HG03159 (cell line): ENCODE data around the gene B3GLCT.

Source experiments
- ATAC-seq: cut with Tn5 transposase; IDR thresholded peaks from one replicate; pipeline ENCODE4 v1.9.1; 2021; ENCODE audit warnings: mild to moderate bottlenecking, moderate library complexity; ENCODE audit not compliant: unreplicated experiment

Gene B3GLCT

GRCh38 chr13:31221057-31221456, 21.3 kb downstream of the B3GLCT start:
- ATAC-seq = no peak

GRCh38 chr13:31223215-31223614, 23.4 kb downstream of the B3GLCT start:
- no peak for ATAC-seq

GRCh38 chr13:31223640-31224039, 23.9 kb downstream of the B3GLCT start:
- ATAC-seq = no peak

- ATAC-seq = no peak
These were observed 24.4 kb downstream of the B3GLCT start for GRCh38 chr13:31224174-31224669.

GRCh38 chr13:31224963-31225559, 25.3 kb downstream of the B3GLCT start:
- no peak for ATAC-seq

- ATAC-seq = no peak
These were observed 26.4 kb downstream of the B3GLCT start for GRCh38 chr13:31225998-31226675.

- no peak for ATAC-seq
These were observed 27.3 kb downstream of the B3GLCT start for GRCh38 chr13:31227063-31227462.

- no peak for ATAC-seq
These were observed 28.1 kb downstream of the B3GLCT start for GRCh38 chr13:31227870-31228269.

- no peak for ATAC-seq
These were observed 35.0 kb downstream of the B3GLCT start for GRCh38 chr13:31234729-31235128.

GRCh38 chr13:31236211-31236786, 36.5 kb downstream of the B3GLCT start:
- ATAC-seq = no peak

- ATAC-seq = no peak
These were observed 41.1 kb downstream of the B3GLCT start for GRCh38 chr13:31240921-31241320.

- ATAC-seq = no peak
These were observed 42.6 kb downstream of the B3GLCT start for GRCh38 chr13:31242367-31242766.

- no peak for ATAC-seq
These were observed 43.1 kb downstream of the B3GLCT start for GRCh38 chr13:31242916-31243315.

GRCh38 chr13:31245598-31246373, 46.0 kb downstream of the B3GLCT start:
- ATAC-seq = no peak

GRCh38 chr13:31246918-31247317, 47.1 kb downstream of the B3GLCT start:
- ATAC-seq = no peak

GRCh38 chr13:31248361-31248760, 48.6 kb downstream of the B3GLCT start:
- no peak for ATAC-seq

GRCh38 chr13:31248965-31249539, 49.3 kb downstream of the B3GLCT start:
- ATAC-seq = no peak

GRCh38 chr13:31250435-31250834, 50.7 kb downstream of the B3GLCT start:
- no peak for ATAC-seq

- ATAC-seq = no peak
These were observed 61.5 kb downstream of the B3GLCT start for GRCh38 chr13:31261241-31261640.

- ATAC-seq = no peak
These were observed 63.6 kb downstream of the B3GLCT start for GRCh38 chr13:31263346-31263745.

GRCh38 chr13:31264151-31264550, 64.4 kb downstream of the B3GLCT start:
- ATAC-seq = no peak
